Liver (tissue), 9 donors: ENCODE data around the gene BAG3. TPM values are rescaled to one million over a fixed set of nuclear protein-coding genes. Genes with fewer than 3 reads are reported as not detected.

Source experiments
- DNase-seq: peaks from one replicate; pipeline ENCODE4 v3.0.0-alpha.2; 2017; ENCODE audit warnings: low spot score
- H3K27ac ChIP-seq, 2 donors: one replicate each; pipeline ENCODE4 v1.7.0; 2013; ENCODE audit warnings: inconsistent platforms in 2 of 2, low read length in 2 of 2, control low read depth in 1 of 2, low read depth in 1 of 2, mild to moderate bottlenecking in 1 of 2
- H3K27me3 ChIP-seq, 4 donors: one replicate each; pipeline versions ENCODE4 v1.6.1 to v1.7.0; 2013; ENCODE audit warnings: low read length in 3 of 4, inconsistent platforms in 1 of 4, mild to moderate bottlenecking in 1 of 4, moderate library complexity in 1 of 4; ENCODE audit not compliant: control insufficient read depth in 4 of 4, insufficient read depth in 4 of 4
- H3K36me3 ChIP-seq, 4 donors: one replicate each; pipeline versions ENCODE4 v1.6.1 to v1.7.0; 2013; ENCODE audit warnings: low read length in 3 of 4, mild to moderate bottlenecking in 3 of 4, low read depth in 1 of 4, moderate library complexity in 1 of 4; ENCODE audit not compliant: control insufficient read depth in 4 of 4, insufficient read depth in 3 of 4
- H3K4me1 ChIP-seq, 4 donors: one replicate each; pipeline versions ENCODE4 v1.6.1 to v1.7.0; 2013; ENCODE audit warnings: low read length in 3 of 4, mild to moderate bottlenecking in 3 of 4, moderate library complexity in 1 of 4; ENCODE audit not compliant: control insufficient read depth in 4 of 4, insufficient read depth in 4 of 4
- H3K4me3 ChIP-seq, 3 donors: one replicate each; pipeline versions ENCODE4 v1.6.1 to v1.7.0; 2013; ENCODE audit warnings: low read length in 3 of 3, control low read depth in 1 of 3, low read depth in 1 of 3, mild to moderate bottlenecking in 1 of 3
- H3K9ac ChIP-seq, 2 donors: one replicate each; pipeline ENCODE4 v1.7.0; 2013; ENCODE audit warnings: low read length in 2 of 2, mild to moderate bottlenecking in 2 of 2, moderate library complexity in 2 of 2, control low read depth in 1 of 2, low read depth in 1 of 2
- H3K9me3 ChIP-seq, 4 donors: one replicate each; pipeline versions ENCODE4 v1.6.1 to v1.7.0; 2013; ENCODE audit warnings: low read length in 3 of 4; ENCODE audit not compliant: control insufficient read depth in 4 of 4
- FOXA1 ChIP-seq: IDR thresholded peaks from 2 replicates; pipeline ENCODE4 v1.6.1; 2016; ENCODE audit warnings: antibody characterized with exemption
- HNF4A ChIP-seq, 2 donors: conservative IDR thresholded peaks; 2 replicates each; pipeline ENCODE4 v1.6.1; 2016; ENCODE audit warnings: antibody characterized with exemption in 2 of 2, mild to moderate bottlenecking in 2 of 2
- NR2F2 ChIP-seq: IDR thresholded peaks from 2 replicates; pipeline ENCODE4 v1.6.1; 2016; ENCODE audit warnings: antibody characterized with exemption
- RAD21 ChIP-seq, 2 donors: IDR thresholded peaks; 2 replicates each; pipeline ENCODE4 v1.6.1; 2016; ENCODE audit warnings: antibody characterized with exemption in 2 of 2, mild to moderate bottlenecking in 2 of 2
- RXRA ChIP-seq, 2 donors: IDR thresholded peaks; 2 replicates each; pipeline ENCODE4 v1.6.1; 2017 to 2018; ENCODE audit warnings: antibody characterized with exemption in 2 of 2, mild to moderate bottlenecking in 1 of 2
- SP1 ChIP-seq: IDR thresholded peaks from 2 replicates; pipeline ENCODE4 v1.6.1; 2018; ENCODE audit warnings: antibody characterized with exemption, mild to moderate bottlenecking
- TAF1 ChIP-seq: conservative IDR thresholded peaks from 2 replicates; pipeline ENCODE4 v1.6.1; 2016; ENCODE audit warnings: antibody characterized with exemption, mild to moderate bottlenecking
- WGBS: extraction: QIAGEN DNeasy Blood & Tissue Kit; methylation state at CpG from one replicate; pipeline ENCODE4 v1.1.7; 2013; 5-methylcytosine and 5-hydroxymethylcytosine counted together
- polyA plus RNA-seq, 2 donors: library from polyadenylated mRNA; stranded (reverse) in 1 of 2; unstranded in 1 of 2; fragments of 200-250 nt in 1 of 2; fragments of >200 nt in 1 of 2; fragmentation: Nextera tagmentation in 1 of 2; extraction: Ambion mirVana in 1 of 2; gene quantifications; one replicate each; pipeline versions ENCODE4 v1.2.1 to v1.2.3, GENCODE V29; 2013 to 2015
- total RNA-seq, 2 donors: library from RNA; depleted of rRNA; stranded (reverse); fragments of >200 nt; gene quantifications; one replicate each; pipeline ENCODE4 v1.2.3, GENCODE V29; 2014
- TF ChIP-seq, protein P1 (sequence below): IDR thresholded peaks from 2 replicates; pipeline ENCODE4 v1.6.1; 2016; ENCODE audit warnings: antibody characterized with exemption, mild to moderate bottlenecking
- TF ChIP-seq, protein P2 (sequence below): fragments of 150-350 bp; IDR thresholded peaks from 2 replicates; pipeline ENCODE4 v1.5.1; 2017; ENCODE audit warnings: improper control_type of control experiment, low read depth, low read length; ENCODE audit not compliant: missing input control
- donor health status: healthy.
- donor health status: healthy.
- donor health status: healthy.
- donor health status: healthy.
- donor health status: healthy.

Gene BAG3
- total and polyA plus RNA-seq, 4 donors = 2.2 to 15.1 (median 6.3) TPM

DNA sequence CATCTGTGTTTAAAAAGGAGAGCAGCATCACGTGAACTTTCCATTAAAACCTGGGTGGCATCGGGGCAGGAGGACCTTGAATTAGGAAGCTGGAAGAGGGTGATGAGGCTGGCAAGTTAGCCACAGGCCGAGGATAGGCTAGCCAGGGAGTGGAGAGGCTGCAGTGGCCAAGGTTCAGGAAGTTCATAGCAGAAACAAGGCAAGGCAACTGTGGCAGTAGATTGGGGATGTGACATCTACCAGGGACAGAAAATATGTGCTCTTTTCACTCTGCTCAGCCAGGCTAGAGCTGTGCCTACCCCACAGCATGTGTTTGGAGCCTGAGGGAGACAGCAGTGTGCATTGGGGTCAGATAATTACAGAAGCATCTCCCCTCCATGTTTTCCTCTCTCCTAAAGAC, 72.4 kb downstream of the BAG3 start:
- TF ChIP-seq TAF1 = no peak
- Histone ChIP-seq H3K4me1 (peaks cover 0 to 13% (median 7%) of the 10 kb centered on the region in 4 donors), H3K27me3 (no peaks in the 10 kb centered on the region), H3K27ac (no peak overlapping the region), H3K9me3 (no peaks in the 10 kb centered on the region), H3K4me3 (no peak overlapping the region), H3K9ac (no peak overlapping the region), H3K36me3 (no peaks in the 10 kb centered on the region)
- WGBS = 77% methylated on average over 3 of the region's 3 CpGs
- DNase-seq = no peak

DNA sequence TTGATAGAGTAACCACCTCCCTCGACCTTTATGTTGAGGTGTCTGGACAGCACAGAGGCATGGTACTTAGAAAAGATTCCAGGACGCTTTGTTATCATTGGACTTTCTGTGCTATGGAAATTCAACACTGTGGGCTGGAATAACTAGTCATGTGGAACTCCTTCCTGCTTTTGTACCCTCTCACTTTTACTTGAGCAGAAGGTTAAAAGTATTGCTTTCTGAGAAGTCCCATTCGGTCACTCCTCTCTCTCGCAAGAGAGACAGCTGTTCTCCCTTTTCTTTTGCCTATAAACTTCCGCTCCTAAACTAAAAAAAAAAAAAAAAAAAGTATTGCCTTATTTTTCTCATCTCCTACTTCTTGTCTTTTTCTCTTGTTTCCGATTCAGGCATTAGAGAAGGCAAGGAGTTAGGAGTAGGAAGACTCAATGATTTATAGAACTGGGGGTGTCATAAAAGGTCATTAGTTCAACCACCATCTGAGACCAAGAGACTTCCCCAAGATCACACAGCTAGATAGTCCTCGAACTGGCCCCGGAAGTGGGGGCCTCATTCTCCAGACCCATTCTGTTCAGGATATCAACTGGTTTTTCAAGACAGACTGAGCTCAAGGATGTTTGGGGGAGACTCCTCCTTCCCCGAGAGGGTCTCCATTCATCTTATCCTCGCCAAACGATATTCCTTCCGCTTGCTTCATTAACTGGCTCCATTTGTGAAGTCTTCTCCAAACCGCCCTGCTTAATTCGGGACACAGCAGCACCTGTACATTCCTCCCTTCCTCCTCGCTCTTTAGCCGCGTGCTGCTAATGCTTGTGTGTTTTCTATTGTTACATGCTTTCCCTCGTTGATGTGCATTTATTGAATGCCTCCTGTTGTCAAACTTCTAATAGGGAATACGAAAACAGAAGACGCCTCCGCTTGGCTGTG, 73.7 kb downstream of the BAG3 start:
- Histone ChIP-seq H3K36me3 (no peaks in the 10 kb centered on the region), H3K9me3 (no peaks in the 10 kb centered on the region), H3K27ac (peak overlapping the region; percentile 80 to 89), H3K9ac (peak overlapping the region; percentile 73 to 90), H3K4me1 (peaks cover 0 to 13% (median 7%) of the 10 kb centered on the region in 4 donors), H3K4me3 (peak overlapping the region; percentile 72 to 76 (median 73)), H3K27me3 (no peaks in the 10 kb centered on the region)
- DNase-seq = no peak
- WGBS = 45% methylated on average over 21 of the region's 21 CpGs
- TF ChIP-seq SP1 (peak; percentile 13), NR2F2 (peak; percentile 9), RXRA (IDR thresholded peaks at IDR 0.05) (no peak)

DNA sequence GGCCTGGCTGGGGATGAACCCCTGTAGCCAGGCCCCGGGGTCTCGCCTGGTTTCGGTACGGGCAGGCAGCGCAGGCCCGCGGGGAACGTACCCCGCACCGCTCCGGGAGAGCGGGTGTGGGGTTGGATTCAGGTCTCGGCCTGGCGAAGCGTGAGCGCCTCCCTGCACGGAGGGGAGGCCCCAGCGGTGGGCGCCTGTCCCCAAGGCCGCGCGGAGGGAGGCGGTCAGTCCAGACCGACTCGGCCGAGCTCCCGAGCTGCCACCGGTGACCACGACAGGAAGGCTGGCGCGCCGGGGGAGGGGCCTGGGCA, 74.3 kb downstream of the BAG3 start:
- H3K36me3 ChIP-seq = no peaks in the 10 kb centered on the region
- no peaks in the 10 kb centered on the region for H3K9me3 ChIP-seq
- peak overlapping the region; percentile 72 to 76 (median 73) for H3K4me3 ChIP-seq
- H3K27me3 ChIP-seq = no peaks in the 10 kb centered on the region
- H3K27ac ChIP-seq = peak overlapping the region; percentile 80 to 89
- peaks cover 0 to 13% (median 7%) of the 10 kb centered on the region in 4 donors for H3K4me1 ChIP-seq
- DNase-seq = no peak
- no peak for TF ChIP-seq TAF1
- peak in 1 of 2 donors; percentile 13 for TF ChIP-seq RXRA (IDR thresholded peaks at IDR 0.05)
- TF ChIP-seq, protein P1, sequence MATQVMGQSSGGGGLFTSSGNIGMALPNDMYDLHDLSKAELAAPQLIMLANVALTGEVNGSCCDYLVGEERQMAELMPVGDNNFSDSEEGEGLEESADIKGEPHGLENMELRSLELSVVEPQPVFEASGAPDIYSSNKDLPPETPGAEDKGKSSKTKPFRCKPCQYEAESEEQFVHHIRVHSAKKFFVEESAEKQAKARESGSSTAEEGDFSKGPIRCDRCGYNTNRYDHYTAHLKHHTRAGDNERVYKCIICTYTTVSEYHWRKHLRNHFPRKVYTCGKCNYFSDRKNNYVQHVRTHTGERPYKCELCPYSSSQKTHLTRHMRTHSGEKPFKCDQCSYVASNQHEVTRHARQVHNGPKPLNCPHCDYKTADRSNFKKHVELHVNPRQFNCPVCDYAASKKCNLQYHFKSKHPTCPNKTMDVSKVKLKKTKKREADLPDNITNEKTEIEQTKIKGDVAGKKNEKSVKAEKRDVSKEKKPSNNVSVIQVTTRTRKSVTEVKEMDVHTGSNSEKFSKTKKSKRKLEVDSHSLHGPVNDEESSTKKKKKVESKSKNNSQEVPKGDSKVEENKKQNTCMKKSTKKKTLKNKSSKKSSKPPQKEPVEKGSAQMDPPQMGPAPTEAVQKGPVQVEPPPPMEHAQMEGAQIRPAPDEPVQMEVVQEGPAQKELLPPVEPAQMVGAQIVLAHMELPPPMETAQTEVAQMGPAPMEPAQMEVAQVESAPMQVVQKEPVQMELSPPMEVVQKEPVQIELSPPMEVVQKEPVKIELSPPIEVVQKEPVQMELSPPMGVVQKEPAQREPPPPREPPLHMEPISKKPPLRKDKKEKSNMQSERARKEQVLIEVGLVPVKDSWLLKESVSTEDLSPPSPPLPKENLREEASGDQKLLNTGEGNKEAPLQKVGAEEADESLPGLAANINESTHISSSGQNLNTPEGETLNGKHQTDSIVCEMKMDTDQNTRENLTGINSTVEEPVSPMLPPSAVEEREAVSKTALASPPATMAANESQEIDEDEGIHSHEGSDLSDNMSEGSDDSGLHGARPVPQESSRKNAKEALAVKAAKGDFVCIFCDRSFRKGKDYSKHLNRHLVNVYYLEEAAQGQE = peak; percentile 81
- TF ChIP-seq HNF4A (conservative IDR thresholded peaks at IDR 0.05) = no peak
- no peak for TF ChIP-seq FOXA1
- TF ChIP-seq, protein P2, sequence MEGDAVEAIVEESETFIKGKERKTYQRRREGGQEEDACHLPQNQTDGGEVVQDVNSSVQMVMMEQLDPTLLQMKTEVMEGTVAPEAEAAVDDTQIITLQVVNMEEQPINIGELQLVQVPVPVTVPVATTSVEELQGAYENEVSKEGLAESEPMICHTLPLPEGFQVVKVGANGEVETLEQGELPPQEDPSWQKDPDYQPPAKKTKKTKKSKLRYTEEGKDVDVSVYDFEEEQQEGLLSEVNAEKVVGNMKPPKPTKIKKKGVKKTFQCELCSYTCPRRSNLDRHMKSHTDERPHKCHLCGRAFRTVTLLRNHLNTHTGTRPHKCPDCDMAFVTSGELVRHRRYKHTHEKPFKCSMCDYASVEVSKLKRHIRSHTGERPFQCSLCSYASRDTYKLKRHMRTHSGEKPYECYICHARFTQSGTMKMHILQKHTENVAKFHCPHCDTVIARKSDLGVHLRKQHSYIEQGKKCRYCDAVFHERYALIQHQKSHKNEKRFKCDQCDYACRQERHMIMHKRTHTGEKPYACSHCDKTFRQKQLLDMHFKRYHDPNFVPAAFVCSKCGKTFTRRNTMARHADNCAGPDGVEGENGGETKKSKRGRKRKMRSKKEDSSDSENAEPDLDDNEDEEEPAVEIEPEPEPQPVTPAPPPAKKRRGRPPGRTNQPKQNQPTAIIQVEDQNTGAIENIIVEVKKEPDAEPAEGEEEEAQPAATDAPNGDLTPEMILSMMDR = no peak
- no peak for TF ChIP-seq RAD21 (IDR thresholded peaks at IDR 0.05)
- under 1% methylated on average over 32 of the region's 32 CpGs for WGBS
- peak overlapping the region; percentile 73 to 90 for H3K9ac ChIP-seq
